ENCODE results near the gene MAT1A. TPM values are rescaled to one million over a fixed set of nuclear protein-coding genes. Genes with fewer than 3 reads are reported as not detected.

The MAT1A gene
- total and polyA plus RNA-seq, 12 donors: 0.11 to 1.8 (median 0.26) TPM; not detected in 7

DNA sequence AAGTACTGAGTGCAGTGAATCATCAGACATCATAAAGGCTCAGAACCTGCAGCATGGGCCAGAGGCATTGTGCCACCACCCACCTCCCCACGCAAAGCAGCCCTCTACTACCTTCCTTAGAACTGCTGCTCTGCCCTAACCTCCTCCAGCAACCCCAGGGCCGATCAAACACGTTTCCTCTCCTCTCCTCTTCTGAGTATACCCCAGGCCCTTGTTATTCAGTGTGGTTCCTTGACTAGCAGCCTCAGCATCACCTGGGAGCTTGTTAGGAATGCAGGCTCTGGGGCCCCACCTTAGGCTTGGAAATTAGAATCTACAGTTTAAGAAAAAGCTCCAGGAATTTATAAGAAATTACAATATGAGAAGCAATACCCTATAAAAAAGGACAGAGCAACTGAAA lies 33.9 kb upstream of the MAT1A start:
- ATAC-seq: no peak
- Histone ChIP-seq H3K36me3 (no peaks in the 10 kb centered on the region), H3K4me3 (no peak overlapping the region), H3K27ac (no peak overlapping the region), H3K4me1 (no peaks in the 10 kb centered on the region), H3K9me3 (no peaks in the 10 kb centered on the region), H3K27me3 (peaks cover 0 to 14% (median 0%) of the 10 kb centered on the region in 7 donors)
- TF ChIP-seq, protein P1, sequence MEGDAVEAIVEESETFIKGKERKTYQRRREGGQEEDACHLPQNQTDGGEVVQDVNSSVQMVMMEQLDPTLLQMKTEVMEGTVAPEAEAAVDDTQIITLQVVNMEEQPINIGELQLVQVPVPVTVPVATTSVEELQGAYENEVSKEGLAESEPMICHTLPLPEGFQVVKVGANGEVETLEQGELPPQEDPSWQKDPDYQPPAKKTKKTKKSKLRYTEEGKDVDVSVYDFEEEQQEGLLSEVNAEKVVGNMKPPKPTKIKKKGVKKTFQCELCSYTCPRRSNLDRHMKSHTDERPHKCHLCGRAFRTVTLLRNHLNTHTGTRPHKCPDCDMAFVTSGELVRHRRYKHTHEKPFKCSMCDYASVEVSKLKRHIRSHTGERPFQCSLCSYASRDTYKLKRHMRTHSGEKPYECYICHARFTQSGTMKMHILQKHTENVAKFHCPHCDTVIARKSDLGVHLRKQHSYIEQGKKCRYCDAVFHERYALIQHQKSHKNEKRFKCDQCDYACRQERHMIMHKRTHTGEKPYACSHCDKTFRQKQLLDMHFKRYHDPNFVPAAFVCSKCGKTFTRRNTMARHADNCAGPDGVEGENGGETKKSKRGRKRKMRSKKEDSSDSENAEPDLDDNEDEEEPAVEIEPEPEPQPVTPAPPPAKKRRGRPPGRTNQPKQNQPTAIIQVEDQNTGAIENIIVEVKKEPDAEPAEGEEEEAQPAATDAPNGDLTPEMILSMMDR (IDR thresholded peaks at IDR 0.05): no peak
- intact Hi-C loops (cut with DNase I): no loop called here
- 69 to 73% methylated on average over 3 of the region's 3 CpGs for whole genome bisulfite sequencing, 2 donors
- no peak for DNase-seq

DNA sequence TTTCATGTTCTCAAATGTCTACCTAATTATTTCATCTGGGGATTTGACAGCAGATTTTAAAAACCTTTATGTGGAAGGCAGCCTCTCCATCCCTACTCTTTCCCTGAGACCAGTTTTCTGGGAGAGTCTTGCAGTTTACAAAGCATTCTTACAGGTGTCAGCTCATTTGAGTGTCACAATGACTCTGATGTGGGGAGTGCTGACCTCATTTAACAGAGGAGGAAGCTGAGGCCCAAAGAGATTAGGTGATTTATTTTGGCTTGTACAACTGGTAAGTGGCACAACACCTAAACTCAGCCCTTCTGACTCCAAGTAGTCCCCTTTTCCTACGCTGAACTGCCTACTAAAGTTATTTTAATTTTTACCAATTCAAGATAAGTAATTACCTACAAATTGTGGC lies 33.3 kb upstream of the MAT1A start:
- DNase-seq: no peak
- Histone ChIP-seq H3K4me1 (no peaks in the 10 kb centered on the region), H3K9me3 (peaks cover 0 to under 1% (median 0%) of the 10 kb centered on the region in 11 donors), H3K27ac (no peak overlapping the region), H3K27me3 (peaks cover 0 to 14% (median 0%) of the 10 kb centered on the region in 7 donors), H3K4me3 (no peak overlapping the region), H3K36me3 (no peaks in the 10 kb centered on the region)
- TF ChIP-seq, protein P1 (IDR thresholded peaks at IDR 0.05): no peak
- ATAC-seq: no peak
- WGBS, 2 donors: 70 to 72% methylated on average over 1 of the region's 1 CpG
- intact Hi-C loops (cut with DNase I): no loop called here

DNA sequence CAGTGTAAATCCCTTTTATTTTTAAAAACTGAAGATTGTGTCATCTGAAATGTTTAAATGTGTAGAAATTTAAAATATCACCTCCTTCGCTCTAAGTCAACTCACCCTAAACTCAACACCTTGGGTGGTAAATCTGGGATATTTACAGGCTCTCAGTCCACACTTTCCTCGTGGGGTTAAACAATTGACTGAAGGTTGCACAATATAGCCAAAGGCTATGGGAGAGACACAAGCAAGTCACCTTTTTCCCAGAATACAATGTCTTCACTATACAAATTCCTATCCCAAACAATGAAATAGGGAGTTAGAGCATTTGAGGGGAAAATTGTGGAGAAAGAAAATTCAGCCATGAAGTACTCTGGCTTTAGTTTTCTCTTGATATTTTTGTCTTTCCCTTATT lies 32.7 kb upstream of the MAT1A start:
- Histone ChIP-seq H3K27me3 (peaks cover 0 to 13% (median 0%) of the 10 kb centered on the region in 7 donors), H3K9me3 (peaks cover 0 to 5% (median 0%) of the 10 kb centered on the region in 11 donors), H3K36me3 (no peaks in the 10 kb centered on the region), H3K4me1 (no peaks in the 10 kb centered on the region), H3K27ac (no peak overlapping the region), H3K4me3 (no peak overlapping the region)
- intact Hi-C loops (cut with DNase I): no loop called here
- TF ChIP-seq, protein P1 (IDR thresholded peaks at IDR 0.05): no peak
- ATAC-seq: no peak
- DNase-seq: no peak
- WGBS, 2 donors: 86% methylated on average over 2 of the region's 2 CpGs

DNA sequence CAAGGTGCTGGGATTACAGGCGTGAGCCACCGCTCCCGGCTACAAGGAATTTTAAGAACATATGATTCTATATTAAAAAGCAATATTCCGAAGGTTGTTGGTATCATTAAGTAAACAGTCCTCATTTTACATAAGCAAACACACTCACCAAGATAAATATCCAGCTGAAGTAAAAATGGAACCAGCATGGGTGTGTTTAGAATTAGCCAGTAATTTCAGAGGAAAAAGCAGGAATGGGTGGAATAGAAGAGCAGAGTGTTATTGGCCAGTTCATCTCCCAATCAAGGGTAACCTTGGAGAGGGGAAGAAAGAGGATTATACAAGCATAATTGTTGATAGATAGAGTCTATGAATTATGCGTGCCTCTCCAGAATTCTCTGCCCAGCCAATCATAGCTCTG lies 31.7 kb upstream of the MAT1A start:
- TF ChIP-seq, protein P1 (IDR thresholded peaks at IDR 0.05): no peak
- Histone ChIP-seq H3K4me1 (no peaks in the 10 kb centered on the region), H3K27ac (no peak overlapping the region), H3K27me3 (peaks cover 0 to 7% (median 0%) of the 10 kb centered on the region in 7 donors), H3K4me3 (no peak overlapping the region), H3K36me3 (no peaks in the 10 kb centered on the region), H3K9me3 (peaks cover 0 to 5% (median 0%) of the 10 kb centered on the region in 11 donors)
- ATAC-seq: no peak
- WGBS, 2 donors: 89 to 93% methylated on average over 5 of the region's 5 CpGs
- DNase-seq: no peak
- intact Hi-C loops (cut with DNase I): no loop called here

All from heart right ventricle (tissue), 16 donors.